Left lung (tissue), 10 donors: ENCODE measurements around the gene SLC19A1. TPM values are rescaled to one million over a fixed set of nuclear protein-coding genes. Genes with fewer than 3 reads are reported as not detected.

Experiments used
- ATAC-seq: fragments of 200-7000 bp; cut with Tn5 transposase; one replicate; pipeline ENCODE4 v1.9.1; 2020; ENCODE audit warnings: moderate library complexity
- DNase-seq, 4 donors: peaks; one replicate each; pipeline ENCODE4 v3.0.0-alpha.2; 2013 to 2020
- H3K27ac ChIP-seq, 2 donors: fragments of 200-600 bp; sonication (generic) in 1 of 2; one replicate each; pipeline versions ENCODE4 v1.5.0 to v1.8.0; 2020 to 2021
- H3K27me3 ChIP-seq, 2 donors: fragments of 200-600 bp; sonication (generic) in 1 of 2; one replicate each; pipeline versions ENCODE4 v1.5.0 to v1.8.0; 2020 to 2021
- H3K36me3 ChIP-seq, 2 donors: fragments of 200-600 bp; sonication (generic) in 1 of 2; one replicate each; pipeline versions ENCODE4 v1.5.0 to v1.8.0; 2020 to 2021
- H3K4me1 ChIP-seq, 2 donors: fragments of 200-600 bp; one replicate each; pipeline ENCODE4 v1.8.0; 2021
- H3K4me3 ChIP-seq, 2 donors: fragments of 200-600 bp; sonication (generic) in 1 of 2; one replicate each; pipeline versions ENCODE4 v1.5.0 to v1.8.0; 2020 to 2021; ENCODE audit warnings: mild to moderate bottlenecking in 1 of 2
- H3K9me3 ChIP-seq, 2 donors: fragments of 200-600 bp; sonication (generic) in 1 of 2; one replicate each; pipeline versions ENCODE4 v1.5.0 to v1.8.0; 2020 to 2021
- intact Hi-C, 2 donors: fragments of 100-400 bp; cut with DNase I; formaldehyde crosslinking; loops; one replicate each; pipeline versions ENCODE4 v1.11.2 to v1.14.2; 2022
- polyA plus RNA-seq, 6 donors: library from polyadenylated mRNA; unstranded; fragments of 120-200 nt; gene quantifications; one replicate each; pipeline ENCODE4 v1.2.1, GENCODE V29; 2013; ENCODE audit not compliant: insufficient read length in 6 of 6
- total RNA-seq, 2 donors: library from RNA; stranded (reverse); fragmentation: NEBNext Ultra II Directional; extraction: Animal tissue kit (Norgen Biotek cat#: 25700); gene quantifications; one replicate each; pipeline ENCODE4 v1.2.1, GENCODE V29; 2021
- TF ChIP-seq, protein P1 (sequence below), 2 donors: fragments of 200-600 bp; sonication (generic) in 1 of 2; IDR thresholded peaks; one replicate each; pipeline versions ENCODE4 v1.5.0 to v1.8.0; 2021; ENCODE audit warnings: antibody characterized with exemption in 2 of 2
- donor health status: DM: no; HTN: yes; CAD: no.
- donor health status: DM: no; HTN: no; CAD: no.

SLC19A1 gene
- total and polyA plus RNA-seq, 8 donors = 22.4 to 50.4 (median 27.2) TPM

DNA sequence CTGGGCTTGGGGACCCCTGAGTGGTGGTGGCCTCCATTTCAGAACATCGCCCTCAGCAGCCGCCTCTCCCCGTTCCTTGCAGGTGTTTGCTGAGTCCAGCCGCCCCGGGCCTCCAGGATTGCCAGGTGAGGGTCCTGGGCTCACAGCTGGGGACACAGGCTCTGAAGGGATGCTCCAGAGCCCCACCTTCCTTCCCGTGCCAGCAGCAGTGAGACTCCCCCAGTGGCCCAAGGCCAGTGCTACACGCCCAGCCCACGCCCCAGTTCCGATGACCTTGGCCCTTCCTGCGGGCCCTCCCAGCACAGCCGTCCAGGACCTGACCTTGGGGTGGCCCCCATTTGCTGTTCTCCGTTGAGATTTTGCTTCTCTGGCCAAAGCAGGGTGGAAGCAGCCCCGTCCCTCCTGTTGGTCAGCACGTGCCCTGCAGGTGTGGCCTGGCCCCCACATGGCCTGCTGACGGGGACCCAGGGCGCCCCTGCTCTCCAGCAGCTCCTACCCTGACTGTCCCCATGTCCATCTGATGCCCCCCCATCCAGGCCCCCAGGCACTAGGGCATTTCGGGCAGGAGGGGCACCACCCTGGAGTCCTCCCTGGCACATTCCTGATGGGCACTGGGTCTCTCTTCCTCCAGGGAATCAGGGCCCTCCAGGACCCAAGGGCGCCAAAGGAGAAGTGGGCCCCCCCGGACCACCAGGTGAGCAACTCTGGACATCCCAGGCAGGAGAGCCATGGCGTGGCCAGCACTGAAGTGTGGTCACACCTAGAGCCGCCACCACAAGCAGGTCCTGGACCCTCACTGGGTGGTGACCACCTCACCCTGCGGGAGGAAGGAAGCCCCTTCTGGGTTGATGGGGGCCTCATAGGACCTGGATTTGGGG is 45.0 kb downstream of the SLC19A1 start:
- Histone ChIP-seq H3K4me1 (no peaks in the 10 kb centered on the region), H3K36me3 (peaks cover 0 to 48% of the 10 kb centered on the region in 2 donors), H3K27ac (no peak overlapping the region), H3K4me3 (no peak overlapping the region), H3K27me3 (no peaks in the 10 kb centered on the region), H3K9me3 (no peaks in the 10 kb centered on the region)
- intact Hi-C loops = no loop called here
- ATAC-seq = no peak
- peak in 2 of 4 donors; percentile 30 to 67 for DNase-seq
- TF ChIP-seq, protein P1, sequence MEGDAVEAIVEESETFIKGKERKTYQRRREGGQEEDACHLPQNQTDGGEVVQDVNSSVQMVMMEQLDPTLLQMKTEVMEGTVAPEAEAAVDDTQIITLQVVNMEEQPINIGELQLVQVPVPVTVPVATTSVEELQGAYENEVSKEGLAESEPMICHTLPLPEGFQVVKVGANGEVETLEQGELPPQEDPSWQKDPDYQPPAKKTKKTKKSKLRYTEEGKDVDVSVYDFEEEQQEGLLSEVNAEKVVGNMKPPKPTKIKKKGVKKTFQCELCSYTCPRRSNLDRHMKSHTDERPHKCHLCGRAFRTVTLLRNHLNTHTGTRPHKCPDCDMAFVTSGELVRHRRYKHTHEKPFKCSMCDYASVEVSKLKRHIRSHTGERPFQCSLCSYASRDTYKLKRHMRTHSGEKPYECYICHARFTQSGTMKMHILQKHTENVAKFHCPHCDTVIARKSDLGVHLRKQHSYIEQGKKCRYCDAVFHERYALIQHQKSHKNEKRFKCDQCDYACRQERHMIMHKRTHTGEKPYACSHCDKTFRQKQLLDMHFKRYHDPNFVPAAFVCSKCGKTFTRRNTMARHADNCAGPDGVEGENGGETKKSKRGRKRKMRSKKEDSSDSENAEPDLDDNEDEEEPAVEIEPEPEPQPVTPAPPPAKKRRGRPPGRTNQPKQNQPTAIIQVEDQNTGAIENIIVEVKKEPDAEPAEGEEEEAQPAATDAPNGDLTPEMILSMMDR (IDR thresholded peaks at IDR 0.05) = no peak

DNA sequence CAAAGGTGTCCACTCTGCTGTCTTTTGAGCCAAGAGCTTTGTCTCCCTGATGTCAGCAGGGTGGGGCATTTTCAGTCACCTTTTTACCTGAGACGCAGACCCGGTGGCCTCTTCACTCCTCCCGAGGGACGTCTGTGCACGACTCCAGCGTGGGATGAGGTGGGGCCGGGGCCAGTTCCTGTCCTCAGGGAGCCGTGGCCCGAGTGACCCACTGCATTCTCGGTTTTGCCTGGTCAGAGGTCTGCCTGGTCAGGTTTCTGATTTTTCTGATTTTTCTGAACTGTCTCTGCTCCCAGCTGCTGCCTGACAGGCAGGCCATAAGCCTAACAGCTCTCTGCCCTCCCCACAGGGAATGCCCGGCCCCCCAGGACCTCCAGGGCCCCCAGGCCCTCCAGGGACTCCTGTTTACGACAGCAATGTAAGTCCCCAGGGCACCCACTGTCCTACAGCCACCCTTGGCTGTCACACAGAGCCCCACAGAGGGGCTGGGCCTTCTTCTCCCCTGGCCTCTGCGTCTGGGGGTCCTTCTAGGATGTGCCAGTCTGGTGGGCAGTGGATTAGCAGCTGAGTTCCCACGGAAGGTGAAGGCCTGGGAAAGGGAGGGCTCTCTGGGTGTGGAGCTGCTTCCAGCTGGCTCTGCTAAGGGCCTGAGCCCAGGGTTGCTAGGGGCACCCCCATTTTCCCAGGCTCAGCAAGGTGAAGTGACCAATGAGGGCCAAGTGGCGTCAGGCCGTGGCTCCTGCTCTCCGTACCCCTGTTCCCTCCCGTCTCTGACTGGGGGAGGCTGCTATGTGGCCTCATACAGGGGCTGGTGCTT is 45.9 kb downstream of the SLC19A1 start:
- peaks cover 0 to 48% of the 10 kb centered on the region in 2 donors for H3K36me3 ChIP-seq
- TF ChIP-seq, protein P1 (IDR thresholded peaks at IDR 0.05) = no peak
- H3K4me3 ChIP-seq = no peak overlapping the region
- ATAC-seq (no peak), DNase-seq (peak in 1 of 4 donors; percentile 68)
- intact Hi-C loops = no loop called here
- H3K27me3 ChIP-seq = no peaks in the 10 kb centered on the region
- H3K9me3 ChIP-seq = no peaks in the 10 kb centered on the region
- no peaks in the 10 kb centered on the region for H3K4me1 ChIP-seq
- H3K27ac ChIP-seq = no peak overlapping the region

DNA sequence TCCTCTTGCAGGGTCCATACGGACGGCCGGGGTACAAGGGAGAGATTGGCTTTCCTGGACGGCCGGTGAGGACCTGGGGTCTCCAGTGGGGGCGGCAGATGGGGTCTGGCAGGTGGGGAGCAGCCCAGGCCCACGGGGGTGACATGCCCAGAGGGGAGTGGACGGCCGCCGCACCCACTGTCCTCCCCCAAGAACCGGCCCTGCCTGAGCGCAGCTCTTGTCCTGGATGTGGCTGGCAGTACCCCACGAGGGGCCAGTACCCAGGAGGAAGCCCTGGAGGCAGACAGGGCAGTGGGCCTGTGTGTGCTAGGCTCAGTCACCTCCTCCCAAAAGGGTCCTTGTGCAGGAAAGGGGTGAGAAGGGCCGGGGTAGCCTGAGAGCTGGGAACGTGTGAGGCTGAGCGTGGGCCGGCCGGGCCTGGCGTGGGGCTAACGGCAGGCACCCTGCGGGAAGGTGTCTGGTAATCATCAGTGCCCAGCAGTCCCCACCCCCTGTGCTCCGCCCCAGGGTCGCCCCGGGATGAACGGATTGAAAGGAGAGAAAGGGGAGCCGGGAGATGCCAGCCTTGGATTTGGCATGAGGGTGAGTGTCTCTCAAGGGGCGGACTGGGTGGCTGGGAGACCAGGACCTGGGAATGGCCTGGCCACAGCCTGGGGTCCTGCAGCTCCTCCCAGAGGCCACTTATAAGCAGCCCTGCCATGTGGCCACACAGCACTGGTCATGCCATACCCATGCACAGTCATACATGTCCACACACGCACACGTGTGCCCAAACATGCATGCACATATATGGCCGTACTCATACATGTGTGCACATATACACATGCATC is 47.2 kb downstream of the SLC19A1 start:
- peaks cover 0 to 48% of the 10 kb centered on the region in 2 donors for H3K36me3 ChIP-seq
- DNase-seq = peak in 1 of 4 donors; percentile 73
- H3K4me1 ChIP-seq = peaks cover 0 to 6% of the 10 kb centered on the region in 2 donors
- no peak overlapping the region for H3K4me3 ChIP-seq
- TF ChIP-seq, protein P1 (IDR thresholded peaks at IDR 0.05) = no peak
- H3K27ac ChIP-seq = no peak overlapping the region
- no peaks in the 10 kb centered on the region for H3K27me3 ChIP-seq
- ATAC-seq = no peak
- intact Hi-C loops = no loop called here
- H3K9me3 ChIP-seq = no peaks in the 10 kb centered on the region

DNA sequence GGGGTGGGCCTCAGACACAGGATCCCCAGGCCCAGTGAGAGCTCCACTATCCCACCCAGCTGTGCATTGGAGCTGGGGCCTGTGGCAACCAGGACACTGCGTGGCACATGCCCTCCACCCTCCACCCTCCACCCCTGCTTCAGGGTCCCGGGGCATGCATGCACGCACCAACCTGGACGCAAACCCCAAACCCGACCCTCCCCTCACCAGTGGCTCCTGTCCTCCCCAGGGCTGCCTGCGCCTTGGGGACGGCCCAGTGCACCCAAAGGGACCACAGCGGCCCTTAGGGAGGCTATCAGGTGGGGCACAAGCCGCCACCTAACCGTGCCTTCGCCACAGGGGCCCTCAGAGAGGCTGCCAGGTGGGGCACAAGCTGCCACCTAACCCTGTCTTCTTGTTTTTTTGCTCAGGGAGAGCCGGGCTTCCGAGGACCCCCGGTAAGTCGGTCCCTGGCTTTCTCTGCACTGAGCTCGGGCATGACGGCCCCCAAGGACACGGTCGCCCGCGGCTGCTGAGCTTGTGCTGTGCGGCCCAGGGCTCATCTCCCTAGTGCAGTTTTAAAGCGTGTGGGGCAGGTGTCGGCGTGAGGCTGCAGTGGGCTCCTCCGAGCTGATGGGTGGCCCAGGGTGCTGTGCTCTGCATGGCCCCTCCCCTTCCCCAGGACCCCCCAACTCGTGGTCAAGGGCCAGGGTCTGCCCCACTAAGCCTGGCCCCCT is 47.9 kb downstream of the SLC19A1 start:
- H3K36me3 ChIP-seq = peaks cover 0 to 48% of the 10 kb centered on the region in 2 donors
- peaks cover 0 to 7% of the 10 kb centered on the region in 2 donors for H3K4me1 ChIP-seq
- no peak for ATAC-seq
- no peak overlapping the region for H3K4me3 ChIP-seq
- TF ChIP-seq, protein P1 (IDR thresholded peaks at IDR 0.05) = no peak
- H3K27ac ChIP-seq = no peak overlapping the region
- intact Hi-C loops = no loop called here
- no peaks in the 10 kb centered on the region for H3K27me3 ChIP-seq
- peak in 1 of 4 donors; percentile 46 for DNase-seq
- H3K9me3 ChIP-seq = no peaks in the 10 kb centered on the region
